Hepatocyte (in vitro differentiated cells): ENCODE measurements around the gene TRPM6.

ENCODE experiments used
- CTCF ChIP-seq: fragments of 200-600 bp; sonication (generic); IDR thresholded peaks from 2 replicates; pipeline ENCODE4 v1.5.1; 2016; ENCODE audit warnings: antibody characterized with exemption, mild to moderate bottlenecking; ENCODE audit not compliant: poor library complexity
- EZH2 ChIP-seq: fragments of 200-600 bp; sonication (generic); IDR thresholded peaks from 2 replicates; pipeline ENCODE4 v1.6.1; 2016; ENCODE audit warnings: antibody characterized with exemption, mild to moderate bottlenecking, borderline replicate concordance
- EZH2phosphoT487 ChIP-seq: fragments of 200-600 bp; sonication (generic); IDR thresholded peaks from one replicate; pipeline ENCODE4 v1.6.1; 2018; ENCODE audit warnings: antibody characterized with exemption, mild to moderate bottlenecking, low read depth, moderate library complexity; ENCODE audit not compliant: unreplicated experiment, severe bottlenecking

- TF ChIP-seq CTCF (no peak), EZH2phosphoT487 (no peak), EZH2 (no peak)
Measured at GRCh38 chr9:74771262-74771585, 116.5 kb downstream of the TRPM6 start.
